Measurements from ENCODE around the gene SIT1. TPM values are rescaled to one million over a fixed set of nuclear protein-coding genes. Genes with fewer than 3 reads are reported as not detected.

Gene SIT1
- polyA plus RNA-seq, 1 donor (not counting 4 experiments of a cell fraction or from before 2014, with no cell fraction given): not detected

DNA sequence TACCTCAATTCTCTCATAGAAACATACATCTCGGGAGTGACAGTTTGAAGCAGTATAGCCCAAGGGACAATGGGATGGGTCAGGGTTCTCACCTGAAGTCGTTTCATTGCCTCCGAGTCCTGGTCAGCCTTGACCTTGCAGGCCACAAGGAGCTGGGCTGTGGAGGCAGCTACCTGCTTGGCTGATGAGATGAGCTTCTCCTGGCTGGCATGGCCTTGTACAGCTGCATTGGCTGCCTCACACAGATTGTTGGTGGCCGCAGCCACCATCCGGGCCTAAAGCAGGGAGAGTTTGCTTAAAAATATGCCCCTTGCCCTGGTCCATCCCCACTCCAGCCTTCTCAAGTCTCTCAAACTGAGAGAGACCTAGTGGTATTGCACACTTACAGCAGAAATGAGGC lies 47.5 kb upstream of the SIT1 start:
- no peak overlapping the region for H2AFZ ChIP-seq (ENCODE audit: control insufficient read depth, low read length)
- H3K9me1 ChIP-seq (ENCODE audit: control insufficient read depth, extremely low read depth, insufficient read depth, low read length): no peaks in the 10 kb centered on the region
- FAIRE-seq: no peak
- no peak for DNase-seq (ENCODE audit: low read depth, low spot score)
- dilution Hi-C loops (cut with MboI; ENCODE audit: extremely low pct_ligation_motif_present, low sequenced_read_pairs): no loop called here
- H3K4me1 ChIP-seq (ENCODE audit: control insufficient read depth, extremely low read depth, insufficient read depth, low read length): no peaks in the 10 kb centered on the region
- H3K9me3 ChIP-seq (ENCODE audit: control insufficient read depth, low read depth, low read length): no peaks in the 10 kb centered on the region
- H3K27me3 ChIP-seq (ENCODE audit: control insufficient read depth, extremely low read depth, insufficient read depth, low read length): no peaks in the 10 kb centered on the region
- H3K27ac ChIP-seq (ENCODE audit: control insufficient read depth, insufficient read depth, low read length): no peak overlapping the region
- no peak overlapping the region for H3K4me2 ChIP-seq (ENCODE audit: control insufficient read depth, extremely low read depth, insufficient read depth, low read depth, low read length)
- no peak overlapping the region for H3K4me3 ChIP-seq (ENCODE audit: control insufficient read depth in 2 of 3, extremely low read depth in 1 of 3, insufficient read depth in 2 of 3, low read depth in 1 of 3, low read length in 3 of 3)
- no peak overlapping the region for H3K9ac ChIP-seq (ENCODE audit: control insufficient read depth, extremely low read depth, insufficient read depth, low read length)
- H3K36me3 ChIP-seq (ENCODE audit: control insufficient read depth in 2 of 2, extremely low read depth in 1 of 2, insufficient read depth in 2 of 2, low read length in 2 of 2): peaks cover 43 to 53% of the 10 kb centered on the region in 2 experiments
- H3K79me2 ChIP-seq (ENCODE audit: control insufficient read depth, insufficient read depth, low read length): no peaks in the 10 kb centered on the region
- no peak for TF ChIP-seq EZH2 (IDR thresholded peaks at IDR 0.05; ENCODE audit: low read length)
- TF ChIP-seq, protein P1, sequence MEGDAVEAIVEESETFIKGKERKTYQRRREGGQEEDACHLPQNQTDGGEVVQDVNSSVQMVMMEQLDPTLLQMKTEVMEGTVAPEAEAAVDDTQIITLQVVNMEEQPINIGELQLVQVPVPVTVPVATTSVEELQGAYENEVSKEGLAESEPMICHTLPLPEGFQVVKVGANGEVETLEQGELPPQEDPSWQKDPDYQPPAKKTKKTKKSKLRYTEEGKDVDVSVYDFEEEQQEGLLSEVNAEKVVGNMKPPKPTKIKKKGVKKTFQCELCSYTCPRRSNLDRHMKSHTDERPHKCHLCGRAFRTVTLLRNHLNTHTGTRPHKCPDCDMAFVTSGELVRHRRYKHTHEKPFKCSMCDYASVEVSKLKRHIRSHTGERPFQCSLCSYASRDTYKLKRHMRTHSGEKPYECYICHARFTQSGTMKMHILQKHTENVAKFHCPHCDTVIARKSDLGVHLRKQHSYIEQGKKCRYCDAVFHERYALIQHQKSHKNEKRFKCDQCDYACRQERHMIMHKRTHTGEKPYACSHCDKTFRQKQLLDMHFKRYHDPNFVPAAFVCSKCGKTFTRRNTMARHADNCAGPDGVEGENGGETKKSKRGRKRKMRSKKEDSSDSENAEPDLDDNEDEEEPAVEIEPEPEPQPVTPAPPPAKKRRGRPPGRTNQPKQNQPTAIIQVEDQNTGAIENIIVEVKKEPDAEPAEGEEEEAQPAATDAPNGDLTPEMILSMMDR (optimal IDR thresholded peaks at IDR 0.05 in 1 of 3, IDR thresholded peaks at IDR 0.05 in 1 of 3, conservative IDR thresholded peaks at IDR 0.05 in 1 of 3; ENCODE audit: extremely low read depth in 1 of 3, insufficient read depth in 2 of 3, low read length in 3 of 3): no peak
- peaks cover 3% of the 10 kb centered on the region for H4K20me1 ChIP-seq (ENCODE audit: control insufficient read depth, extremely low read depth, insufficient read depth, low read length)

DNA sequence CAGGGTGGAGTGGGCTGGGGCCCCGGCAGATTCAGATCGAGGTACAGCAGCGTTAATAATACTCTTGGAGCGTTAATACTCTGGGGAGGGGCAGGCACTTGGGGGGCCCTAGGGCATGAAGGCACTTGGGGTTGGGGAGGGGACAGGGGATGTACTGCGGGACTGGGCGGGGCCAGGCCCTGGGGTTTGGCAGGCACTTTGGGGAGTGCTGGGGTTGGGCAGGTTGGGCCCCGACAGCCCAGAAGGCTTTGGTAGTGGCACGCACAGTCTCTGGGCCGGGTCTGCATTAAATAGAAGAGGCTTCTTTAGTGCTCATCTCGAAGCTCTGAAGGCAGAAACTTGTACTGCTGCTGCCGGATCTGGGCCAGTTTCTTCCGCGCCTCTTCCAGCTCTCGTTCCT lies 46.8 kb upstream of the SIT1 start:
- no peak for FAIRE-seq
- H3K4me1 ChIP-seq (ENCODE audit: control insufficient read depth, extremely low read depth, insufficient read depth, low read length): no peaks in the 10 kb centered on the region
- H2AFZ ChIP-seq (ENCODE audit: control insufficient read depth, low read length): no peak overlapping the region
- no peaks in the 10 kb centered on the region for H3K9me1 ChIP-seq (ENCODE audit: control insufficient read depth, extremely low read depth, insufficient read depth, low read length)
- H3K36me3 ChIP-seq (ENCODE audit: control insufficient read depth in 2 of 2, extremely low read depth in 1 of 2, insufficient read depth in 2 of 2, low read length in 2 of 2): peaks cover 41 to 50% of the 10 kb centered on the region in 2 experiments
- no peak for TF ChIP-seq EZH2 (IDR thresholded peaks at IDR 0.05; ENCODE audit: low read length)
- TF ChIP-seq, protein P1 (optimal IDR thresholded peaks at IDR 0.05 in 1 of 3, IDR thresholded peaks at IDR 0.05 in 1 of 3, conservative IDR thresholded peaks at IDR 0.05 in 1 of 3; ENCODE audit: extremely low read depth in 1 of 3, insufficient read depth in 2 of 3, low read length in 3 of 3): no peak
- DNase-seq (ENCODE audit: low read depth, low spot score): no peak
- H3K4me3 ChIP-seq (ENCODE audit: control insufficient read depth in 2 of 3, extremely low read depth in 1 of 3, insufficient read depth in 2 of 3, low read depth in 1 of 3, low read length in 3 of 3): no peak overlapping the region
- H3K79me2 ChIP-seq (ENCODE audit: control insufficient read depth, insufficient read depth, low read length): no peaks in the 10 kb centered on the region
- dilution Hi-C loops (cut with MboI; ENCODE audit: extremely low pct_ligation_motif_present, low sequenced_read_pairs): no loop called here
- no peak overlapping the region for H3K4me2 ChIP-seq (ENCODE audit: control insufficient read depth, extremely low read depth, insufficient read depth, low read depth, low read length)
- H4K20me1 ChIP-seq (ENCODE audit: control insufficient read depth, extremely low read depth, insufficient read depth, low read length): peaks cover 3% of the 10 kb centered on the region
- H3K27ac ChIP-seq (ENCODE audit: control insufficient read depth, insufficient read depth, low read length): no peak overlapping the region
- H3K9ac ChIP-seq (ENCODE audit: control insufficient read depth, extremely low read depth, insufficient read depth, low read length): no peak overlapping the region
- H3K9me3 ChIP-seq (ENCODE audit: control insufficient read depth, low read depth, low read length): no peaks in the 10 kb centered on the region
- no peaks in the 10 kb centered on the region for H3K27me3 ChIP-seq (ENCODE audit: control insufficient read depth, extremely low read depth, insufficient read depth, low read length)
